Activated CD4-positive, CD25-positive, alpha-beta regulatory T cell treated with anti-CD3 and anti-CD28 coated beads, Interleukin-2, amount 50 U/mL, for 72 hours (primary cell): Measurements from ENCODE around the gene UBE2O.

Experiments
- DNase-seq: peaks from one replicate; pipeline ENCODE4 v3.0.0; 2021

The UBE2O gene

GRCh38 chr17:76462556-76463290, 9.8 kb upstream of the UBE2O start:
- DNase-seq, result no peak

GRCh38 chr17:76461765-76462555, 9.0 kb upstream of the UBE2O start:
- DNase-seq, result no peak

GRCh38 chr17:76459674-76460073, 6.7 kb upstream of the UBE2O start:
- no peak for DNase-seq

GRCh38 chr17:76458580-76459490, 5.9 kb upstream of the UBE2O start:
- DNase-seq, result no peak

- DNase-seq, result no peak
These were observed 435 bp upstream of the UBE2O start for GRCh38 chr17:76453431-76453743.

GRCh38 chr17:76452127-76452659, 759 bp downstream of the UBE2O start:
- DNase-seq, result no peak

GRCh38 chr17:76451506-76451905, 1.4 kb downstream of the UBE2O start:
- DNase-seq, result no peak

- DNase-seq, result no peak
These were observed 3.8 kb downstream of the UBE2O start for GRCh38 chr17:76449126-76449525.

GRCh38 chr17:76447931-76448652, 4.9 kb downstream of the UBE2O start:
- DNase-seq, result no peak

- DNase-seq, result no peak
These were observed 6.3 kb downstream of the UBE2O start for GRCh38 chr17:76446449-76447231.

GRCh38 chr17:76445697-76446448, 7.1 kb downstream of the UBE2O start:
- DNase-seq, result no peak

GRCh38 chr17:76444518-76445311, 8.2 kb downstream of the UBE2O start:
- DNase-seq, result no peak

- DNase-seq, result no peak
These were observed 10.3 kb downstream of the UBE2O start for GRCh38 chr17:76442341-76443338.

GRCh38 chr17:76441686-76442340, 11.1 kb downstream of the UBE2O start:
- DNase-seq, result no peak

- DNase-seq, result no peak
These were observed 12.1 kb downstream of the UBE2O start for GRCh38 chr17:76440751-76441362.

GRCh38 chr17:76439314-76439928, 13.5 kb downstream of the UBE2O start:
- DNase-seq, result no peak

GRCh38 chr17:76438906-76439305, 14.0 kb downstream of the UBE2O start:
- DNase-seq, result no peak
